ENCODE measurements around the gene PLXNB2. TPM values are rescaled to one million over a fixed set of nuclear protein-coding genes. Genes with fewer than 3 reads are reported as not detected.

Gene PLXNB2
- total RNA-seq, 3 donors from 2014 or later = 232 to 318 (median 250) TPM

DNA sequence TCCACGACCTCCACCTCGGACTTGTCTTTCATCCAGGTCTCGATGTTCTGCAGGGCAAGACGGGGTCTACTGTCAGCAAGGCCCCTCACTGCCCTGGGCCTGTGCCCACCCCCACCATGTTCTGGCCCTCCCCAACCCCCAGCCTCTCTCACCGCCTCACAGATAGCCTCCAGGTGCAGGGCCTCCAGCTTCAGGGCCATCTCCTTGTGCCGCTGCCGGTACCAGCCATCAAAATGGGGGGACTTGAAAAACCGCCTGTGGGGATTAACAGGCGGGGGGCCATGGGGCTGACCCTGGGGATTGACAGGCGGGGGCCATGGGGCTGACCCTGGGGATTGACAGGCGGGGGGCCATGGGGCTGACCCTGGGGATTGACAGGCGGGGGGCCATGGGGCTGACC lies 4.9 kb upstream of the PLXNB2 start:
- DNase-seq (peak in 2 of 3 donors; percentile 20 to 38), ATAC-seq (no peak)
- TF ChIP-seq, protein P1, sequence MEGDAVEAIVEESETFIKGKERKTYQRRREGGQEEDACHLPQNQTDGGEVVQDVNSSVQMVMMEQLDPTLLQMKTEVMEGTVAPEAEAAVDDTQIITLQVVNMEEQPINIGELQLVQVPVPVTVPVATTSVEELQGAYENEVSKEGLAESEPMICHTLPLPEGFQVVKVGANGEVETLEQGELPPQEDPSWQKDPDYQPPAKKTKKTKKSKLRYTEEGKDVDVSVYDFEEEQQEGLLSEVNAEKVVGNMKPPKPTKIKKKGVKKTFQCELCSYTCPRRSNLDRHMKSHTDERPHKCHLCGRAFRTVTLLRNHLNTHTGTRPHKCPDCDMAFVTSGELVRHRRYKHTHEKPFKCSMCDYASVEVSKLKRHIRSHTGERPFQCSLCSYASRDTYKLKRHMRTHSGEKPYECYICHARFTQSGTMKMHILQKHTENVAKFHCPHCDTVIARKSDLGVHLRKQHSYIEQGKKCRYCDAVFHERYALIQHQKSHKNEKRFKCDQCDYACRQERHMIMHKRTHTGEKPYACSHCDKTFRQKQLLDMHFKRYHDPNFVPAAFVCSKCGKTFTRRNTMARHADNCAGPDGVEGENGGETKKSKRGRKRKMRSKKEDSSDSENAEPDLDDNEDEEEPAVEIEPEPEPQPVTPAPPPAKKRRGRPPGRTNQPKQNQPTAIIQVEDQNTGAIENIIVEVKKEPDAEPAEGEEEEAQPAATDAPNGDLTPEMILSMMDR (IDR thresholded peaks at IDR 0.05) = no peak
- Histone ChIP-seq H3K9me3 (no peaks in the 10 kb centered on the region), H3K4me3 (no peak overlapping the region), H3K36me3 (ENCODE audit: low read depth) (no peaks in the 10 kb centered on the region), H3K4me1 (ENCODE audit: low read depth) (peaks cover 18% of the 10 kb centered on the region)
- intact Hi-C loops (cut with DNase I, micrococcal nuclease) = no loop called here

DNA sequence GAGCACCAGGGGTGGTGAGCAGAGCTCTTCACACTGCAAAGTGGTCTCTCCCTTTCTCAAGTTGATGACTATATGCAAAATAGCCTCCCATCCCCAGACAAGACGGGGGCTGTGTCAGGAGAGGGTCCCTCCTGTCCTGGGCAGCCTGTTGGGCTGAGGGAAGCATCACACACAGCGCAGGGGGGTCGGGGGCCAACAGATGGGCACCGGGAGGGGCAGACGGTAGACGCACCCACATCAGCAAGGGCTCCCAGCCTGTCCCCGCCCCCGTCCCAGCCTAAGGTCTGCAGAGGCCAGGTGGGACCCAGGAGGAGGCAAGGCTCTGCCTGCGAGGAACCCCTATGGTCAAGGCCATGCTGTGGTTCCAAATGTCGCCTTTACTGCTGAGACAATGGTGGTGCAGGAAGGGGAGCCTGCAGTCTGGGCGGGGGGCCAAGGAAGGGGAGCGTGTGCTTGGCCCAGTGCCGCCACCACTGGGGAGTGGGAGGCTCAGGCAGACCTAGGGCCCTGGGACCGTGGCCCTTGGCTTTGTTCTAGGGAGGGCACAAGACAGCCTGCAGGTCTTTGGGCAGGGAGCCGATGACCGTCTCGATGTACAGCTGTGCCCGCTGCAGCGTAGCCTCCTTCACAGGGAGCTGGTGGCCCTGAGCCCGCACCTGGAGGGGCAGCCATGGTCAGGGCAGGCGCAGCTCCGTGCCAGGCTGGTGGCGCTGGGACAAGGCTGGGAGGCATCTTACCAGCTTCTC lies 4.3 kb upstream of the PLXNB2 start:
- DNase-seq (peak in 2 of 3 donors; percentile 28 to 53), ATAC-seq (no peak)
- Histone ChIP-seq H3K4me1 (ENCODE audit: low read depth) (peaks cover 18% of the 10 kb centered on the region), H3K36me3 (ENCODE audit: low read depth) (no peaks in the 10 kb centered on the region), H3K4me3 (no peak overlapping the region), H3K9me3 (no peaks in the 10 kb centered on the region)
- intact Hi-C loops (cut with DNase I, micrococcal nuclease) = no loop called here
- TF ChIP-seq, protein P1 (IDR thresholded peaks at IDR 0.05) = no peak

DNA sequence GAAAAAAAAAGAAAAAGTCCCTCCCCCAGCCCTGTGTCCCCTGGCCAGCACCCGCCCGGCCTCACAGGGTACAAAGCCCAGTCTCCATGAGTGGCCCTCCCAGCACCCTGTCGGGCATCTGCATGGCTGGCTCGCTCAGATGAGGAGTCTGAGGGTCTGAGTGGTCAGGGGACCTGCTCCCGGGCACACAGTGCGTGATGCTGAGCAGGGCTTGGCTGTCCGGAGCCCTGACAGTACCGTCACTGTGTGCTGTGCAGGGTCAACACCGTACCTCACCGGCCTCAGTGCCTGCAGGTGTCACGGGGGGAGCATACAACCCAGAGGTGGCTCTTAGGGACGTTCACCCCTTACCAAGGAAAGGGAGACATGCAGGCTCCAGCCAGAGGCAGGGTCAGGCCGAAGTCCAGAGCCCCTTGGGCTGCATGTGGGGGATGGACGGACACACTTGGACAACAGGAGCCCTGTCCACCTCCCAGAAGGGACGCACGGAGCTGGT lies 3.6 kb upstream of the PLXNB2 start:
- intact Hi-C loops (cut with DNase I, micrococcal nuclease) = no loop called here
- H3K4me3 ChIP-seq = no peak overlapping the region
- no peak for ATAC-seq

DNA sequence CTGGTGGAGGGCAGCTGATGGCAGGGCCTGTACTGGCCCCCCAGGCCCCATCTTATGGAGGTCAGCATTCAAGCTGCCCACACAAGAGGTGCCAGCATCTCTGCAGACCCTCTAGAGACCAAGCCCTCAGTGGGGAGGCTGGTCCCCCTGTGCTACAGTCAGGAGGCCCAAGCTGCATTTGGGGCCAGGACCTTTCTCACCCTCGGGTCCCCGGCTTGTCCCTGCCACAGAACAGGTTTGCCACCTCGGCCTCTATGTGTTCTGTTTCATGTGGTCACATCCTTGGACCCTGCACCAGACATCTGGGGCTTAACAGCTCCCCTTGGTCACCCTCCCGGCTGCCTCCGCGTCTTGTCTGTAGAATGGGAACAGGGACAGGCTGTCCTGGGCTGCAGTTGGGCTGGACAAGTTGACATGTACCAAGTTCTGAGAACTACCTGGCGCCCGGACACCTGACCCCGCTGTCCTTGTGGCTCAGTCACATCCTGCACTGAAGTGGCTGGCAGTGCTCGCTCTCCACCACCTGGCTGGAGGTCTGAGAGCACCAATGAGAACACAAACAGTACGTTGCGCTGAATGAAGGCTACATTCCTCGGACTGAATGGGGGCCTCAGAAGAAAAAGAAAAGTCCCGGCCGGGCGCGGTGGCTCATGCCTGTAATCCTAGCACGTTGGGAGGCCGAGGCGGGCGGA lies 2.7 kb upstream of the PLXNB2 start:
- intact Hi-C loops (cut with DNase I, micrococcal nuclease) = no loop called here
- TF ChIP-seq, protein P1 (IDR thresholded peaks at IDR 0.05) = no peak
- no peaks in the 10 kb centered on the region for H3K36me3 ChIP-seq (ENCODE audit: low read depth)
- H3K9me3 ChIP-seq = no peaks in the 10 kb centered on the region
- no peak for ATAC-seq
- peak in 2 of 3 donors; percentile 24 to 50 for DNase-seq
- H3K4me1 ChIP-seq (ENCODE audit: low read depth) = peaks cover 27% of the 10 kb centered on the region
- H3K4me3 ChIP-seq = no peak overlapping the region

More for the DNA sequence above, 3.6 kb upstream of the PLXNB2 start:
- TF ChIP-seq, protein P1 (IDR thresholded peaks at IDR 0.05) = no peak
- peaks cover 19% of the 10 kb centered on the region for H3K4me1 ChIP-seq (ENCODE audit: low read depth)
- peak in 1 of 3 donors; percentile 47 for DNase-seq
- H3K9me3 ChIP-seq = no peaks in the 10 kb centered on the region
- H3K36me3 ChIP-seq (ENCODE audit: low read depth) = no peaks in the 10 kb centered on the region

DNA sequence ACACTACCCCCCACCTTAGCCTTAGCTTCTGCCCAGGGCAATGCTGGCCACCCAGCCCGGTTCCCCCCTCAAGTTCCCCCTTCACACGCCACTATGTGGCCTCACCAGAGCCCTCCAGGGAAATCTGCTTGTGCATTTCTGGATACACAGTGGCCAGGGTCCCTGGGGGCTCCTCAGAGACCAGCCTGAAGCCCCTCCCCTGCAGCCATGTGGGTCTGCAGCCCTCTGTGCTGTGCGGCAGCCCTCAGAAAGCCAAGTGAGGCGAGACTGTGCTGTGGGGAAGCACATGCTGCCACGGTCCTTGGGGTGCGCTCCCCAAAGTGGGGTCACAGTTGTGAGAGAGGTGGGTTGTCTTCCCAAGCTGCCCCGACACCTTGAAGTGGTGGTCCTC lies 2.1 kb upstream of the PLXNB2 start:
- ATAC-seq = no peak
- no peak overlapping the region for H3K4me3 ChIP-seq
- H3K36me3 ChIP-seq (ENCODE audit: low read depth) = no peaks in the 10 kb centered on the region
- TF ChIP-seq, protein P1 (IDR thresholded peaks at IDR 0.05) = no peak
- peak in 1 of 3 donors; percentile 31 for DNase-seq
- intact Hi-C loops (cut with DNase I, micrococcal nuclease) = no loop called here
- H3K9me3 ChIP-seq = no peaks in the 10 kb centered on the region
- peaks cover 29% of the 10 kb centered on the region for H3K4me1 ChIP-seq (ENCODE audit: low read depth)

All from mucosa of descending colon (tissue), 3 donors.